GM21619 (cell line): ENCODE results near the gene ZNF311.

Experiments used
- ATAC-seq: cut with Tn5 transposase; IDR thresholded peaks from one replicate; pipeline ENCODE4 v1.9.1; 2021; ENCODE audit not compliant: unreplicated experiment

Gene ZNF311

DNA sequence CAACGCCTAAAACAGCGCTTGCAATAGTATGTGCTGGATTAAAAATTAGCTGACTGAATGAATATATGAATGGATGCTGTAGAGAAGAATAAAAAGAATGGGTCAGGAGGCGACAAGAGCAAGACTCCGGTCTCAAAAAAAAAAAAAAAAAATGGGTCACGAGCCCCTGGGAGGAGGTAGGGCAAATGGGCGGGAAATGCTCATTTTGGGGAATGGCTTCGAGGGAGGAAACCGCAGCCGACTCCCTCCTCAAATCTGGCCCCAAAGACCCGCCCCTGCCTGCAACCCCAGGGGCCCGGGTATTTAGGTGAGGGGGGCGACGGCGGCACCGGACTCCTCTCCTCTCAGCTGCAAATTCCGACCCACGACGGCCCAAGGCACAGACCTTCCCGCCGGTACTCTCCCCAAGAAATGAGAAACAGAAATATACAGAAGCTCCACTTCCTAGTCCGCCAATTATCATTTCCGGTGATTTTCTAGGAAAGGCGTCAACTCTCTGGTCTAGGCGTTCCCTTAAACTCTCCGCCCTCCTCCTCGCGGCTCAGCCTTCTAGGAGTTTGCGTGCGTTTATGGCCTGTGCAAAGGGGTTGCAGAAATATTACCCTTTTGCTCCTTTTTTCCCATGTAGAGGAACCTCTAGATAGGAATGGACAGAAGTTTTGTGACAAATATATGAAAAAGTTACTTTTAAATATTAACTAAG lies at the start of gene ZNF311:
Gene ZNF311, minus strand, starts transcription at position 133 of the 703 bp plus-strand sequence. CDS start 1,361 bp downstream, outside the sequence.
- ATAC-seq: no peak

- no peak for ATAC-seq
Measured at GRCh38 chr6:29051680-29052079, 46.6 kb upstream of the ZNF311 start.

GRCh38 chr6:29045075-29045474 lies 40.0 kb upstream of the ZNF311 start, which contains the start of gene OR2W1:
Gene OR2W1 (minus strand): TSS chr6:29045175. CDS start chr6:29045175, 0 bp downstream.
- no peak for ATAC-seq

DNA sequence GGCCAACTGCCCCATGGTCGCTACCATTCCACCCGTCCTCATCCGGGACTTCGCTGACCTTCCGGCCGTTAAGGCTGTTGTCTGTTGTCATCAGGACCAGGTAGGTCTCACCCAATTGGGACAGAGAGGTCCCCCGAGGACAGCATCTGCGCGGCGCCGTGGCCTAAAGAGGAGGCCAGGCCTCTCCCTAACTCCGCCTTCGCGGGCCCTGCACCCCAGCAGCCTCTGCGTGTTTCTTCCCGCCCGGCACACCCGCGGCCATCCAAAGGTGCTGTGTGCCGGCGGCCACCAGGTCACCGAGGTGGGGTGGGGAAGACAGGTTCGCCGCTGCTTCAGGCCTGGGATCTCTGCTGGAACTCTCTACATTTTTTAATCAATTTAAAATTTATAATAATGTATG lies 30.8 kb upstream of the ZNF311 start:
- ATAC-seq: no peak

DNA sequence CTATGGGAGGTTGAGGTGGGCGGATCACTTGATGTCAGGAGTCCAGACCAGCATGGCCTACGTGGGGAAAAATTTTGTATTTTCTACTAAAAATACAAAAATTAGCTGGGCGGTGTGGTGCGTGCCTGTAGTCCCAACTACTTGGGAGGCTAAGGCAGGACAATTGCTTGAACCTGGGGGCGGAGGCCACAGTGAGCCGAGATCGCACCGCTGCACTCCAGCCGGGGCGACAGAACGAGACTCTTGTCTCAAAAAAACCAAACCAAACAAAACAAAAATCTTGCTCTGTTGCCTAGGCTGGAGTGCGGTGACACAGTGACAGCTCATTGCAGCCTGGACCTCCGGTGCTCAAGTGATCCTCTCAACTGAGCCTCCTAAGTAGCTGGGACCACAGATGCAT lies 23.7 kb upstream of the ZNF311 start:
- ATAC-seq: no peak

GRCh38 chr6:29025927-29026585 lies 20.9 kb upstream of the ZNF311 start:
- ATAC-seq: no peak

- no peak for ATAC-seq
Measured at GRCh38 chr6:29021434-29021833, 16.3 kb upstream of the ZNF311 start.

DNA sequence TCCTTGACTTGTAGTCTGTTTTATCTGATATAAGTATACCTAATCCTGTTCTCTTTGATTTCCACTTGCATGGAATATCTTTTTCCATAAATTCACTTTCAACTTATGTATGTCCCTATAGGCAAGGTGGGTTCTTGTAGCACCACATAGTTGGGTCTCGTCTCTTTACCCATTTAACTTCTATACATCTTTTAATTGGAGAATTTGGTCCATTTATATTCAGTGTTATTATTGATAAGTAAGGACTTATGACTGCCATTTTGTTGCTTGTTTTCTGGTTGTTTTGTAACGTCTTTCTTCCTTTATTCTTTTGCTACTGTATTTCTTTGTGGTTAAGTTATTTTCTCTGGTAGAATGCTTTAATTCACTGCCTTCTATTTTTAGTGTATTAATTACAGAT lies 14.5 kb upstream of the ZNF311 start:
- no peak for ATAC-seq

DNA sequence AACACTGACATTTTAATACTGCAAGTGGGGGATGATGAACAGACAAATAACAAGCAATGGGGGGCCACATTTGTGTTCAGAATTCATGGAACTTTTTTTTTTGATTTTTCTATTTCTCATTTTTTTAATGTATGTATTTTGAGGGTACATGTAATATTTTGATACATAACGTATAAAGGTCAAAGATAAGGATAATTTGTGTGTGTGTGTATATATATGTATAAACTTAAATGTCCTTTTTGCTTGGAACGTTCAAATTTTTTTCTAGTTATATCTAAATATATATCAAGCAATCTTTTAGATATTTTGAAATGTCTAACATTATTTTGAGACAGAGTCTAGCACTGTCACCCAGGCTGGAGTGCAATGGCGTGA lies 12.3 kb upstream of the ZNF311 start:
- ATAC-seq: no peak

- ATAC-seq: peak; percentile 83
Measured at GRCh38 chr6:29016559-29017427, 11.7 kb upstream of the ZNF311 start.

DNA sequence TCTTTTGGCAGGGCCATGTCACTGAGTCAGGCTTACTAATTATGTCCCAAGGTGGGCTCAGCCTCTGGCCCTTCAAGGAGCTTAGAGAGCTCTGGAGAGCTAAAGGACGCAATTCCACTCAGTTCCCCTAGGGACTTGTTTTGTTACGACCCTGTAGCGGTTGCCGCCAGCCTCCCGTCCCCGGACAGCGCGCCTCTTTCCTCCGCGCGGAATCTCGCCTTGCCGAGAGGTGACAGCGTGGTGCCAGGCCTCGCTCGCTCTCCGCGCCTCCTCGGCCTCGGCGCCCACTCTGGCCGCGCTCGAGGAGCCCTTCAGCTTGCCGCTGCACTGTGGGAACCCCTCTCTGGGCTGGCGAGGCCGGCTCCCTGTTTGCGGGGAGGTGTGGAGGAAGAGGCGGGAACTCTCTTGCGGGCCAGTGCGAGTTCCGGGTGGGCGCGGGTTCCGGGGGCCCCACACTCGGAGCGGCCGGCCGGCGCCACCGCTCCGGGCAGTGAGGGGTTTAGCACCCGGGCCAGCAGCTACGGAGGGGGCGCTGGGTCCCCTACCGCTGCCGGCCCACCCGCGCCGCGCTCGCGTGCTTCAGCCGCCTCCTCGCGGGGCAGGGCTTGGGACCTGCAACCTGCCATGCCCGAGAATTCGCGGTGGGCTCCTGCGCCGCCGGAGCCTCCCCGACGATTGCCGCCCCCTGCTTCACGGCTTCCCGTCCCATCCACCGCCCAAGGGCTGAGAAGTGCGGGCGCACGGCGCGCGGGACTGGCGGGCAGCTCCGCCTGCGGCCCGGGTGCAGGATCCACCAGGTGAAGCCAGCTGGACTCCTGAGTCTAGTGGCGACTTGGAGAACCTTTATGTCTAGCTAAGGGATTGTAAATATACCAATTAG lies 9.9 kb upstream of the ZNF311 start:
- no peak for ATAC-seq

DNA sequence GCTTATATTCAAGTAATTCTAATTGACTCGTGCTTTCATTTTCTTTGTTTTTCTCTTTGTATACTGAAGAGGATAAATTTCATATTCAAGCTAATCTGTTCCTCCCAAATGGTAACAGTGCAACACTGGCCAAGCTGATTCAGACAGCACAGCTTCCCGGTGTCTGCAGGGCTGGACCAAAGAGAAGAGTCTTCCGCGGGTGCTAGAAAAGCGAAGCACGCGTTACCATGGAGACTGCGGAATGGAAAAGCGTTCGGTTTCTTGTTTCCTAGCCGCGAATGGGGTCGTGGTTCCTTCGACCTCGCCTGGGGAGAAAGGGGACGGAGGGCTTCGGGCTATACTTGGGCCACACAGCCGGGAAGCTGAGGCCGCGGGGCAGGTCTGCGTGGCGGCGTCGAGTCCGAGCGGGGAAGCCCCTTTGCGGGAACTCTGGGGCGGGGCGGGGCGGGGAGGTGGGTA lies 6.2 kb upstream of the ZNF311 start:
- no peak for ATAC-seq

GRCh38 chr6:29009358-29009757 lies 4.2 kb upstream of the ZNF311 start:
- ATAC-seq: no peak

GRCh38 chr6:29008089-29008488 lies 3.0 kb upstream of the ZNF311 start:
- no peak for ATAC-seq

GRCh38 chr6:28996844-28997510 lies 8.1 kb downstream of the ZNF311 start:
- no peak for ATAC-seq

GRCh38 chr6:28995093-28995650 lies 9.9 kb downstream of the ZNF311 start:
- ATAC-seq: no peak

DNA sequence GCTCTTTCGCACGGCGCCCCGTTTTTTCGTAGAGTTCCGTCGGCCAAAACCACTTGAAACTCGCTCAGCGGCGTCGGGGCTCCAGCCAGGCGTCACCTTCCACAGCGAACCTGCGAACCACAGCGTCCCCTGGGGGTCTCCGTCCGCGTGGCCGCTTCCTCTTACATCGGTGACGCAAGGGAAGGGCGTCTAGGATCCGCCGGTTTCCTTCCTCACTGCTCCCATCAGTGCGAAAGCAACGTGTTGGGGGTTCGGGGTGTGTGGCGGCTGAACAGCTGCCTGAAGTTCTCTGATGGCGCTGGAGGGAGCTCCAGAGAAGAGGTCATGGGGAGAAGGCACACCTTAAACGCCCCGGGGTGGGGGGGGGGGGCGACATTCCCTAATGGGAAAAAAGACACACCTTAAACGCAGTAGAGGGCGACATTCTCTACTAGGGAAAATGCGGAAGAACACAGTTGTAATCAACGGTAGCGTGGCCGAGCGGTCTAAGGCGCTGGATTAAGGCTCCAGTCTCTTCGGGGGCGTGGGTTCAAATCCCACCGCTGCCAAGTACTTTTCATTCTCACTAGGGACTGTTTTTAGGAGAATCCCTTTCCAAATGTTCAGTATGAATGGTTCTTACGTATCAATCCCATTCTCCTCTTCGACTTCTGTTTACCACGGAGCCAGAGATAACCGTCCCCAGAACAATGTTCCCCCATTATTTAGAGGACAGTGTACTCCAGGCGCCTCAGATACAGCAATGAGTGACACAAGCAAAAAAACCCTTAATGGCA lies 16.4 kb downstream of the ZNF311 start:
- no peak for ATAC-seq

DNA sequence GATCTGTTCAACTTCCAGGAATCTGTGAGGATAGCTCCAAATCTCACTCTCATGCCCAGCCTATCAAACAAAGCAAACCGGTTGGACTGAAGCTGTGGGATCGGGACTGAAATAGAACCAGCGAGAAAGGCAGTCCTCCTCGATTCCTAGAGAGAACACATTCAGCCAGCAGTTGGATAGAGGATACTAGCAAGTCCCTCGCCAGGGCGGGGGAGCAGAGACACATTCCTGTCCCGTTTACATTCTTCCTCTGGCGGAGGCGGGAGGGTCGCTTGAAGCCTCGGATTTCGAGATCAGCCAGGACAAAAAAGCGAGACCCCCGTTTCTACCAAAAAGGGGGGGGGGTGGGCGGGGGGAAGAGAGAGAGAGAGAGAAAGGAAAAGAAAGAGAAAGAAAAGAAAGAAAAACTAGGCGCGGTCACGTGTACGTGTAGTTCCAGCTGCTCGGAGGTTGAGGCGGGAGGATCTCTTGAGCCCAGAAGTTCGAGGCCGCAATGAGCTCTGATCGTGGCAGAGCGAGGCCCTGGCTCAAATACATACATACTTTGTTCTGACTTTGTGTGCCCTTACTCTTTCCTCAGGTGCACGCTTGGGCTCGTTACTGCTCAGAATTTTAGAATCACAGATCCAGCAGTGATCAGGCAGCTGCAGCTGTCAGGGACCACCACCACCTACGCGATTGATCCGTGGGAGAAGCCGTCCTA lies 19.5 kb downstream of the ZNF311 start:
- ATAC-seq: no peak
